DMS 273 treated with DMSO at 0.1 percent for 48 hours (cell line): ENCODE data around the gene NAMPT.
A peak's percentile ranks its signal among the peaks of the same experiment; 100 is the strongest.
"Not testable (repeated sequence)": the region's sequence is repeated elsewhere in the genome, so short reads cannot be mapped to it uniquely, and the experiment has no call there.

Source experiments
- DNase-seq: peaks from one replicate; lab custom pipeline; 2025; lab: John Stamatoyannopoulos, UW

Gene NAMPT

DNA sequence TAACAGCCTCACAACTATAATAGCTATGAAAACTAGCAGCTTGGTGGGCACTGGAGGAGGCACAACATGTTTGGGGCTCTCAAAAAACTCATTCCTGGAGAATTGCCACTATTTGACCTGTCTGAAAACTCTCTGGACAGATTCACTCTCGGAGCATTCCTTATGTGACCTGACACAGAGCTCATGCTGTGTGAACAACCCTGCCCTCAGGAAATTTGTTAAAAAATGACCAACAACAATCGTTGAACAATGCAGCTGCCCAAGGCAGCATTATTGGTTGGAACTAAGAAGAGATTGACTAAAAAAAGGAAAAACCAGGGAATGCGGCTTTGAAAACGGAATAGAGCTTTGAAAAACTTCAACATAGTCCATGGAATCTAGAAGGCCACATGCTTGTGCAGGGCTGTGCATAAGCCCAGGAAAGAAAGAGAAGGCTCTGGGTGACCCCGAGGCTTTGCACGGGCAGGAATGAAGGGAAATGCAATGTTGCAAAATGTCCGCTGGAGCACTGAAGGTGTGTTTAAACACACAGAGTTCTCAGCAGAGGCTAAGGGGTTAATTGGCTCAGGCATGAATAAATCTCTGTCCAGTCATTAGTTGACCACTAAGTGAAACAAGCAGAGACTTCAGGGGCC, 52.8 kb downstream of the NAMPT start:
- no peak for DNase-seq

DNA sequence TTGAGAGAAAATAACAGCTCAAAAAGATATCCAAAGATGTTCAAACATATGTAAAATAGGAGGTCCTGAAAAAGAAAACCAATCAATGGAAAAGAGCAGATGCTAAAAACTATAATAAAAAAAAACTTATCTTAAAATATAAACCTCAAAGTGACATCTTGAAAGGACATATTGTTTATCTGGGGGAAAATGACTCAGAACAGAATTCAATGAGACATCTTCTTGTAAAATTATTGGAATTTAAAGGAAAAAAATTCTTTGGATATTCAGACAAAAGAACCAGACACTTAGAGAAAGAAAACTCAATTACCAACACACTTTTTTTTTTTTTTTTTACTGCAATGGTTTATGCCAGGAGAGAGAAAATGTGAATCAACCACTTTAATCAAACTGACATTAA, 58.9 kb downstream of the NAMPT start:
- no peak for DNase-seq

DNA sequence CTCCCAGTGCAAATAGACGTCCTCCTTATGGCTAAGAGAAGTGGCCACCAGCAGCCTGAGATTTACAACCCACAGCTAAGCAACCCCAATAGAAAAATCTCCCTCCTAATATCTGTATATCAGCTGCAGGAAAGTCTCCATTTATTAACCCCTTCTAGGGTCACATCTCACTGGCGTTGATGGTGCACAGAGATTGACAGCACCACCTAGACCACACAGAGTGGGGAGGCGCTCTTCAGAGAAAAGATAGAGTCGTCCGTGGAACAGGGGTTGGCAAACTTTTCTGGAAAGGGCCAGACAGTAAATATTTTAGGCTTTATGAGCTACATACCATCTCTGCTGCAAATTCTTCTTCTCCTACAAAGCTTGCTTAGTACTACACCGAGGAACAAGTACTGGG, 60.0 kb downstream of the NAMPT start:
- no peak for DNase-seq

- DNase-seq, result no peak
Measured at GRCh38 chr7:106223156-106223555, 61.6 kb downstream of the NAMPT start.

DNA sequence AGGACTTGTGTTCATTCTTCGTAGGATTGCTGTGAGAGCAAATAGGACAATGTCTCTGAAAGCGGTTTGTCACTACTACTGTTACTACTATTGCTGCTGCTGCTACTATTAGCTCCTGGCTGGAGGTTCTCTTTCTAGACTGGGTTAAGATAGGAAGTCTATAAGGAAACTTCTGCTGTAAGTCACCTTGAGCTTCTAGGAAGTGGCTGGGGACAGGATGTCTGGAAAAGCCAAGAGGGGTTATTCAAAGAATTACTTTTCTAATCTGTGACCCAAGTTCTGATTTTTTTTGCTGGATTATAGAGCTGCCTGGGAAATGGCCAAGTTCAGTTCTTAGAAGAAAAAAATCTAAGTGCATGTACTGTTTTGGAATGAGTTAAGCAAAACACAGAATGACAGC, 62.2 kb downstream of the NAMPT start:
- DNase-seq, result no peak

DNA sequence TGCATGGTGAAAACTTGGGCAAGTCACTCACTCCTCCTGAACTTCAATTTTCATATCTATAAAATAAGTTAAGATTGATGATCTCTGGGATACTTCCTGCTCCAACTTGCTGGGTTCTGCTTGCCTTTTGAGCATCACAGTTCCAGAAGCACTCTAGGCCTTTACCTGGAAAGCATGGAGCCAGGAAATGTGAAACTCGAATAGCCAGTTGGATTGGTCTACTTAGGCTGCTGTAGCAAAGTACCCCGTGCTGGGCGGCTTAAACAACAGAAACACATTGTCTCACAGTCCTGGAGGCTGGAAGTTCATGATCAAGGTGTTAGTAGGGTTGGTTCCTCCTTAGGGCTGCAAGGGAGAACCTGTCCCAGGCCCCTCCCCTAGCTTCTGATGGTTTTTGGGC, 64.5 kb downstream of the NAMPT start:
- no peak for DNase-seq

DNA sequence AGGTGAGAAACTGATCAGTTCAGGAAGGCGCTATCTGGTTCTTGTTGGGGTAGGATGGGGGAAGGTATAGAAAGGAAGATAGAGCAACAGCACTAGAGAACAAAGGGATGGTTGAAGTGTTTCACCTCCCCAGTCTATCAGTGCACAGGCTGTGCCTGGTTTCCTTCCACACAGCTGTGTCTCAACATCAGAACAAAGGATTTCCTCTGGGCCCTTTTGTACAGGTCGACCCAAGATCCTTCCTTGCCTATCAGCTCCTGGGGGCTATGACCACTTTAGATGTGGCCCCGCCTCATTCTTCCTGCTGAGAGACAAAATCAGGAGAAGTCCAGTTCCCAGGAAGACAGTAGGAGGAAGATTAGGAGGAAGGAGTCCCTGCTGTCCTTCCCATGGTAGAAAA, 65.6 kb downstream of the NAMPT start:
- DNase-seq, result no peak

DNA sequence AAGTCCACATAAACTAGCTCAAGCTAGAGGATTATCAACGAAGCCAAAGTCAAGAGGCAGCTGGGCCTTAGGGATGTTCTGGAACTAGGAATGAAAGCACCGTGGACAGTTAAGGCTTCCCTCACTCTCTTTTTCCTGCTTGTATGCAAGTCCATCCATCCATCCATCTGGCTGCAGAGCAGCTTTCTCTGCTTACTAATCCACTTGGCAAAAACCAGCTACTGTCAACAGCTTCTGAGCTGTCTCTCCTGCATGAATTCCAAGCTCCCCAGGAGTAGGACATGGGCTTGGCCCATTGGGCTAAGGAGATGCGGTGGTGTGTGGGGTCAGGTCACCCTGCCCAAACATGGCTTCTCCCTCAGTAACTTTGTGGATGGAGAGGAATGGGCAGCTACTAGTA, 66.2 kb downstream of the NAMPT start:
- no peak for DNase-seq

GRCh38 chr7:106216923-106217542, 67.8 kb downstream of the NAMPT start:
- DNase-seq, result peak; percentile 36

GRCh38 chr7:106216517-106216922, 68.3 kb downstream of the NAMPT start:
- DNase-seq, result peak; percentile 45

GRCh38 chr7:106215868-106216516, 68.8 kb downstream of the NAMPT start:
- DNase-seq, result no peak

GRCh38 chr7:106208944-106209343, 75.8 kb downstream of the NAMPT start:
- DNase-seq, result not testable (repeated sequence)

- DNase-seq, result no peak
Measured at GRCh38 chr7:106206826-106207541, 77.8 kb downstream of the NAMPT start.

GRCh38 chr7:106205621-106206222, 79.1 kb downstream of the NAMPT start:
- no peak for DNase-seq

DNA sequence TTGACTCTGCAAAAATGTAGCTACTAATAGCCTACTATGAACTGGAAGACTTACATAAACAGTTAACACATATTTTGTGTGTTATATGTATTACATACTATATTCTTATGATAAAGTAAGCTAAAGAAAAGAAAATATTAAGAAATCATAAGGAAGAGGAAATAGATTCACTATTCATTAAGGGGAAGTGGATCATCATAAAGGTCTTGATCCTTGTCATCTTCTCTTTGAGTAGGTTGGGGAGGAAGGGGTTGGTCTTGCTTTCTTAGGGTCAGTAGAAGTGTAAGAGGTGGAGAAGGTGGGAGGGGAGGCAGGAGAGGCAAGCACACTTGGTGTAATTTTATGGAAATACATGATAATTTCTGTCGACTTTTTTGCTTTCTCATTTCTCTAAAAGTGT, 81.3 kb downstream of the NAMPT start:
- no peak for DNase-seq

DNA sequence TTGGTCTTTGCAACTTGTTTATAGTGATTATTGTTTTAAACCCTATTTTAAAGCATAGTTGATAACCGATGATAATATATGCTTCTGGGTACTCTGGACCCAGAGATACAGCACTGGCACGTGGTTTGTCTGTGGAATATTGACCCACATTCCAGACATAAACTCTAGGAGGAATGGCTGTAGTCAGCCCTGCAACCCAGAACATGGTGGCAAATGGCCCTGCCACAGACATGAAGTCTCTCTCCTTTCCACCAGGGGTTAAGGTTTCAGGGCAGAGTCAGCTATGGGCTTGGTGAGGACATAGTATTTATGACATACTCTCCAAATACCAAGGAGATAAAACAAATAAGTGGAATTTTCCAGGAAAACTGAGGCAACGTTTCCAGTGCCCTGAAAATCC, 83.6 kb downstream of the NAMPT start:
- DNase-seq, result no peak

GRCh38 chr7:106199813-106200364, 84.9 kb downstream of the NAMPT start:
- no peak for DNase-seq

DNA sequence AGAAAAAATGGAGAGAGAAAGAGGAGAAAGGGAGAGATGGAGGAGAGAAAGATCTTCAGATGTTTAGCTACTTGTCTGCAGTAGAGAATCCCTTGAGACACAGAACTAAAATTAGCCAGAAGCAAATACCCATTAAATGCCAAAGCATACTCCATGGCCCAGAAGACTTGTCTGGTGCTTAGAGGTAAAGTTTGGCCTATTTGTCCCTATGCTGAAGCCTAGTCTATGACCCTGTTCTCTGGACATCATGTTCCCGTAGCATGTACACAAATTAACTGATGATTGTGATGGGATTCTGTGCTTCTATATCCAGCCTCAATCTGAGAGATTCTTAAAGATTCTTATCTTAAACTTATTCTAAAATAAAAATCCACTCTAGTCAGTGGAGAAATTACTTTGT, 85.8 kb downstream of the NAMPT start:
- no peak for DNase-seq
